ENCODE results near the gene FZD7.

Gene FZD7

DNA sequence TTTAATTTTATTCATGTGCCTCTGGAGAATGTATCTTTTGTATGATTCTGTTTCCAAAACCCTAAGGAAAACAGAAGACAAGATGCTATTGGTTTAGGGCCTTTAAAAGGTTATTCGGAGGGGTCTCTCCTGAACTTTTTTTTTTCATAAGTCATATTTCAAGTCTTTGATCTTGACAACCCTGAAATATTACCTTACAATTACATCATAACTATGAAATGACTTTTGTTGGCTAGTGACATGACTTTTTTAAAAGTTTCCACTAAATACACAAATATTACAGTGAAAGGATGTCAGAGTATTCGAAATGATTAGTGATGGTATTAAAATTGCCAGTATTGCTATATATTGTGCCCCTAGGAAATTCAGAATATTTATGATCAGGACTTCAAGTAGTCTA lies 31.8 kb upstream of the FZD7 start:
- no peak overlapping the region for H3K4me3 ChIP-seq (replicated peaks; ENCODE audit: low read depth, low read length)
- DNase-seq (ENCODE audit: extremely low read depth, low read depth) = no peak

DNA sequence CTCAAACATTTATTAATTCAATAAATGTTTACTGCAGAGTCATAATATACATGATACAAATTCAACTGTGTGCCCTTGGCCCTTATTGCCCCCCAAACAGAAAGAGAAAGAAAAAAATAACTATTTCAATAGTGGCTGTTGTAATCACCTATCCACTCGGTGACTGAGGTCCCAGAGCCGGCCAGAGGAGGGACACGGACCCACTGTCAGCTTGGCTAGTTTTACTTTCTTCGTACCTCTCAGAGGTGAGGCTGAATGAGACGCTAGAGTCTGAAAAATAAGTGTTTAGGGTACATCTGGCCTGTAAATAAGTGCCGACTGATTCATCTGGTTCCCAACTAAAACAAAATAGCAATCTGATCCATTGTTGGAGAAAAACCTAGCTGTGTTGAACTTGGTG lies 31.3 kb upstream of the FZD7 start:
- DNase-seq (ENCODE audit: extremely low read depth, low read depth) = no peak
- no peak overlapping the region for H3K4me3 ChIP-seq (replicated peaks; ENCODE audit: low read depth, low read length)
- TF ChIP-seq, protein P1, sequence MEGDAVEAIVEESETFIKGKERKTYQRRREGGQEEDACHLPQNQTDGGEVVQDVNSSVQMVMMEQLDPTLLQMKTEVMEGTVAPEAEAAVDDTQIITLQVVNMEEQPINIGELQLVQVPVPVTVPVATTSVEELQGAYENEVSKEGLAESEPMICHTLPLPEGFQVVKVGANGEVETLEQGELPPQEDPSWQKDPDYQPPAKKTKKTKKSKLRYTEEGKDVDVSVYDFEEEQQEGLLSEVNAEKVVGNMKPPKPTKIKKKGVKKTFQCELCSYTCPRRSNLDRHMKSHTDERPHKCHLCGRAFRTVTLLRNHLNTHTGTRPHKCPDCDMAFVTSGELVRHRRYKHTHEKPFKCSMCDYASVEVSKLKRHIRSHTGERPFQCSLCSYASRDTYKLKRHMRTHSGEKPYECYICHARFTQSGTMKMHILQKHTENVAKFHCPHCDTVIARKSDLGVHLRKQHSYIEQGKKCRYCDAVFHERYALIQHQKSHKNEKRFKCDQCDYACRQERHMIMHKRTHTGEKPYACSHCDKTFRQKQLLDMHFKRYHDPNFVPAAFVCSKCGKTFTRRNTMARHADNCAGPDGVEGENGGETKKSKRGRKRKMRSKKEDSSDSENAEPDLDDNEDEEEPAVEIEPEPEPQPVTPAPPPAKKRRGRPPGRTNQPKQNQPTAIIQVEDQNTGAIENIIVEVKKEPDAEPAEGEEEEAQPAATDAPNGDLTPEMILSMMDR (IDR thresholded peaks at IDR 0.05; ENCODE audit: low read depth, low read length, missing control alignments) = no peak

More for the DNA sequence above, 31.8 kb upstream of the FZD7 start:
- TF ChIP-seq, protein P1 (IDR thresholded peaks at IDR 0.05; ENCODE audit: low read depth, low read length, missing control alignments) = no peak

DNA sequence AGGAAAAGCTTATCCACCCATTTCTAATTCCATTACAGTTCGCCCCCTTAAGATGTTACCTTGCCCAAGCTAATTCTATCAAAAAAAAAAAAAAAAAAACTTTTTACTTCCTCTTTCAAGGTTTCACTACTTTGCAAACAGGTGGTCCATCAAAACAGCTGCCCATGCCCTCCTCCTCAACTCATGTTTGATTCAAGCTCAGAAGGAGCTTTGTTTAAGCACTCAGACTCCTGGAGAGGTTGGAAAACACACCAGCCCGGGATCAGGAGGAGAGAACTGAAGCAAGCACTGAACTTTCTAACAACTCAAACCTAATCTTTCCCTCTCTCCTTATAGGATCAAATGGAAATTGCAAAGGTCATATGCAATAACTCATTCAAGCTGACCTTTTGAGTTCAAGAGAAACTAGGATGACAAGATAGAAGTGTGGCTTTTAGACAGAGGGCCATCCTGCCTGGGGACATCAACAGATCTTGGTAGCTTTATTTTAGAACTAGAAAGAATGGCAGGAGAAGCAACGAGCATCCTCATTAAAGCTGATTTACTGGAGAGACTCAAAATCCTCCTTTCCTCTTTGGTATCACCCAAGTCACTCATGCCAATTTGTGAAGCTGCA lies 28.3 kb upstream of the FZD7 start:
- H3K4me3 ChIP-seq (replicated peaks; ENCODE audit: low read depth, low read length) = no peak overlapping the region
- DNase-seq (ENCODE audit: extremely low read depth, low read depth) = no peak
- TF ChIP-seq, protein P1 (IDR thresholded peaks at IDR 0.05; ENCODE audit: low read depth, low read length, missing control alignments) = no peak

DNA sequence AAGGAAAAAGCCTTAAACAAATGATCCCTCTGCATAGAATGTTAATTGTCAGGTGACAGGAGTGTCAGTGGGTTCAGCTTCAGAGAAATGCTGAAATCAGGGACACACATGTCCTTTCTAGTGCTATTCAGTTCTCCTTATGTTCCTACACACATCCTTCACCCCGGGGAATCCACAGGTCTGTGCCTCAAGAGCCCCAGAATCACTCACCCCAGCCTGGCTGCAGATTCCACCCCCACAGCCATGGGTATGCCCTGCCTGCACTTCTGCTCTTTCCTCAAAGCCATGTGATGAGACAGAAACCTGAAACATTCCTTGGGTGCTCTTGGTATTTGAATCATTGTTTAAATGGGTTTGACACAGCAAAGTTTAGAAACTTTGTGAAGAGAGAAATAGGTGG lies 27.4 kb upstream of the FZD7 start:
- TF ChIP-seq, protein P1 (IDR thresholded peaks at IDR 0.05; ENCODE audit: low read depth, low read length, missing control alignments) = no peak
- DNase-seq (ENCODE audit: extremely low read depth, low read depth) = no peak
- no peak overlapping the region for H3K4me3 ChIP-seq (replicated peaks; ENCODE audit: low read depth, low read length)

DNA sequence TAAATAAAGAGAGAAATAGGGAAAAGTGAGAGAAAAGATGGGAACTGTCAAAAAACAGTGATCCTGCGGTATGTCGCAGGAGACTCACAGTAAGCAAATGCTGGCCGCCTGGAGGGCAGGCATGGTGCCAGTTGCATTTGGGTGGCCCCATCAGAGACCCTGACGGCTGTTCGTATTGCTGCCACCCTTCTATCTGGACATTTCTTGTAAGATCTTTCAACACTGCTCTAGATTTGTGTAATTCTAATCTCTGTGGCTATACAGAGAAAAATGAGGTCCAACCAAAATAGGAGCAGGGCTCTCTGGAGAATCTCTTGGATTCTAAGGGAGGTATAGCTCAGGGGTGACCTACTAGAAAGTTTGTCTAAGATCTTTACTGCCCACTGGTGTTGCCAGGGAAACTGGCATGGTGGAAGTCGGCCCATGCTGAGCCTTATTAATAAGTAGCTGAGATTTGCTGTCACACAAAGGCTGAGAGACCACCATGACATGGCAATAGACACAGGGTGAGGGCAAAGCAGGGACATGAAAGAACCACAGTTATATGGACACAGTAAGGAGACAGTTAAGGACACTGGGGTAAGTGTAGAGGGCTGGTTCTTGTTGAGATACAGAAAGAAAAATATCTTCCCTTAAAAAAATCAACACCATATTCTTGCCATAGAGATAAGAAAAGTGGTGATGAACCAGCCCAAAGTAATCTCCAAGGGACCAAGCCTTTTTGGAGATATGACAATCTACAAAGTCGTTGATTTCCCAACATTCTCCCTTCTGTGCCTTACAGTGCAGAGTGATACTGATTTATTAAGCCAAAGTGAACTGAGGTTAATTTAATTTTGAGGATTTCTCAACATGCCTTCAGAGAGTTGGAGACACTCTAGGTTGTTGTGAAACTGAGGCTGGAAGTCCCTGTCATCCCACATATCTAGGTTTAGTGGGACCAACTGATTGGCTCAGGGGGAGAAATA lies 26.4 kb upstream of the FZD7 start:
- TF ChIP-seq, protein P1 (IDR thresholded peaks at IDR 0.05; ENCODE audit: low read depth, low read length, missing control alignments) = no peak
- no peak for DNase-seq (ENCODE audit: extremely low read depth, low read depth)
- H3K4me3 ChIP-seq (replicated peaks; ENCODE audit: low read depth, low read length) = no peak overlapping the region

DNA sequence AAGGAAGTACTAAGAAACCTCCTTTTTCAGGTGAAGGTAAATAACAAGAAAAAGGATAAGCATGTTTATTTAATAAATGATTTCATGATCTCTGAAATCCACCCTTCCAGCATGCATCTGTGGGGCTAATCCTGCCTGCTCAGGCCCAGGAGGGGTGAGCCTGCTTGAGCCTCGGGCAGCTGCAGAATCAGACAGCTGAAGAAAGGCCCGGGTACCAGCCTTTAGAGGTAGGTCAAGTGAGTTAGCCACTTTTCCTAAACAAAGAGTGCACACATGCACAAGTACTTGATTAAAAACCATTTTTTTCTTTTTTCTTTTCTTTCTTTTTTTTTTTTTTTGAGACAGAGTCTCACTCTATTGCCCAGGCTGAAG lies 25.7 kb upstream of the FZD7 start:
- no peak for DNase-seq (ENCODE audit: extremely low read depth, low read depth)
- no peak overlapping the region for H3K4me3 ChIP-seq (replicated peaks; ENCODE audit: low read depth, low read length)
- TF ChIP-seq, protein P1 (IDR thresholded peaks at IDR 0.05; ENCODE audit: low read depth, low read length, missing control alignments) = no peak

Data from HFF-Myc (cell line).